ENCODE results near the gene FAM221B. TPM values are rescaled to one million over a fixed set of nuclear protein-coding genes. Genes with fewer than 3 reads are reported as not detected.

Gene FAM221B
- total RNA-seq, 1 donor from 2014 or later: not detected

- DNase-seq (ENCODE audit: extremely low read depth, low read depth, low spot score): no peak
Observed at GRCh38 chr9:35847792-35848572, 19.4 kb upstream of the FAM221B start.

- DNase-seq (ENCODE audit: extremely low read depth, low read depth, low spot score): no peak
Observed at GRCh38 chr9:35845824-35846771, 17.6 kb upstream of the FAM221B start.

GRCh38 chr9:35844628-35845270, 16.2 kb upstream of the FAM221B start:
- DNase-seq (ENCODE audit: extremely low read depth, low read depth, low spot score): peak; percentile 68

GRCh38 chr9:35842795-35843194, 14.3 kb upstream of the FAM221B start:
- DNase-seq (ENCODE audit: extremely low read depth, low read depth, low spot score): no peak

GRCh38 chr9:35842020-35842745, 13.7 kb upstream of the FAM221B start:
- no peak for DNase-seq (ENCODE audit: extremely low read depth, low read depth, low spot score)

GRCh38 chr9:35841645-35841900, 13.0 kb upstream of the FAM221B start:
- DNase-seq (ENCODE audit: extremely low read depth, low read depth, low spot score): no peak

GRCh38 chr9:35840881-35841644, 12.5 kb upstream of the FAM221B start:
- DNase-seq (ENCODE audit: extremely low read depth, low read depth, low spot score): no peak

- no peak for DNase-seq (ENCODE audit: extremely low read depth, low read depth, low spot score)
Observed at GRCh38 chr9:35839926-35840325, 11.4 kb upstream of the FAM221B start.

GRCh38 chr9:35836595-35836994, 8.1 kb upstream of the FAM221B start:
- no peak for DNase-seq (ENCODE audit: extremely low read depth, low read depth, low spot score)

- no peak for DNase-seq (ENCODE audit: extremely low read depth, low read depth, low spot score)
Observed at GRCh38 chr9:35835766-35836165, 7.2 kb upstream of the FAM221B start.

- no peak for DNase-seq (ENCODE audit: extremely low read depth, low read depth, low spot score)
Observed at GRCh38 chr9:35835216-35835632, 6.7 kb upstream of the FAM221B start.

GRCh38 chr9:35834260-35835215, 6.0 kb upstream of the FAM221B start:
- DNase-seq (ENCODE audit: extremely low read depth, low read depth, low spot score): no peak

GRCh38 chr9:35832814-35833213, 4.3 kb upstream of the FAM221B start:
- DNase-seq (ENCODE audit: extremely low read depth, low read depth, low spot score): no peak

GRCh38 chr9:35831040-35831439, 2.5 kb upstream of the FAM221B start:
- no peak for DNase-seq (ENCODE audit: extremely low read depth, low read depth, low spot score)

GRCh38 chr9:35829764-35830096, 1.2 kb upstream of the FAM221B start:
- no peak for DNase-seq (ENCODE audit: extremely low read depth, low read depth, low spot score)

- DNase-seq (ENCODE audit: extremely low read depth, low read depth, low spot score): no peak
Observed at GRCh38 chr9:35829084-35829763, 692 bp upstream of the FAM221B start, which contains the start of gene TMEM8B. TMEM8B (plus strand) TSS chr9:35829228; CDS start chr9:35829448, 220 bp downstream.

GRCh38 chr9:35827486-35827885, 1.0 kb downstream of the FAM221B start:
- DNase-seq (ENCODE audit: extremely low read depth, low read depth, low spot score): no peak

GRCh38 chr9:35826071-35826701, 2.3 kb downstream of the FAM221B start:
- no peak for DNase-seq (ENCODE audit: extremely low read depth, low read depth, low spot score)
